Fibroblast of pulmonary artery (primary cell): Measurements from ENCODE around the gene LRRK1.

Source experiments
- DNase-seq: peaks from one replicate; pipeline ENCODE4 v3.0.0-alpha.2; 2010; ENCODE audit warnings: low read depth
- H3K4me3 ChIP-seq: replicated peaks from 2 replicates; pipeline ENCODE4 v1.5.1; 2011; ENCODE audit warnings: low read depth, mild to moderate bottlenecking, control low read depth, low read length, moderate library complexity
- CTCF ChIP-seq: IDR thresholded peaks from 2 replicates; pipeline ENCODE4 v1.5.1; 2011; ENCODE audit warnings: mild to moderate bottlenecking, control low read depth, low read length, inconsistent platforms; ENCODE audit errors: missing control alignments

The LRRK1 gene

GRCh38 chr15:100922192-100923040 lies 3.3 kb downstream of the LRRK1 start:
- no peak for DNase-seq
- TF ChIP-seq CTCF: no peak
- H3K4me3 ChIP-seq: no peak overlapping the region

GRCh38 chr15:100923076-100923475 lies 3.9 kb downstream of the LRRK1 start:
- DNase-seq: no peak
- TF ChIP-seq CTCF: no peak
- no peak overlapping the region for H3K4me3 ChIP-seq

- H3K4me3 ChIP-seq: no peak overlapping the region
- no peak for DNase-seq
- TF ChIP-seq CTCF: no peak
Observed at GRCh38 chr15:100923902-100924301, 4.7 kb downstream of the LRRK1 start.

- no peak for DNase-seq
- TF ChIP-seq CTCF: no peak
- no peak overlapping the region for H3K4me3 ChIP-seq
Observed at GRCh38 chr15:100924436-100924835, 5.3 kb downstream of the LRRK1 start.

- H3K4me3 ChIP-seq: no peak overlapping the region
- no peak for DNase-seq
- TF ChIP-seq CTCF: no peak
Observed at GRCh38 chr15:100925480-100925879, 6.3 kb downstream of the LRRK1 start.

GRCh38 chr15:100926258-100926657 lies 7.1 kb downstream of the LRRK1 start:
- no peak overlapping the region for H3K4me3 ChIP-seq
- TF ChIP-seq CTCF: no peak
- no peak for DNase-seq
